B cell (primary cell): ENCODE measurements around the gene SLC6A1. TPM values are rescaled to one million over a fixed set of nuclear protein-coding genes. Genes with fewer than 3 reads are reported as not detected.

ENCODE experiments used
- ATAC-seq: fragments of 200-7000 bp; cut with Tn5 transposase; one replicate; pipeline ENCODE4 v1.10.0; 2021; ENCODE audit warnings: low read depth, mild to moderate bottlenecking, moderate number of reproducible peaks, moderate library complexity
- CTCF ChIA-PET: fragments of 350-600 bp; sonication (Branson Sonifier 250); formaldehyde crosslinking; loops from one replicate; lab custom pipeline; 2021; ENCODE audit warnings: antibody characterized with exemption, inconsistent platforms; lab: Charles Lee
- POLR2A ChIA-PET: fragments of 350-600 bp; sonication (Branson Sonifier 250); formaldehyde crosslinking; loops from one replicate; lab custom pipeline; 2021; ENCODE audit warnings: antibody characterized with exemption; lab: Charles Lee
- DNase-seq: peaks from one replicate; pipeline ENCODE4 v3.0.0; 2013
- H2AFZ ChIP-seq: 2 replicates; pipeline ENCODE4 v1.6.1; 2012; ENCODE audit warnings: mild to moderate bottlenecking, low read depth, low read length; ENCODE audit not compliant: insufficient read depth, poor library complexity, severe bottlenecking
- H3K27ac ChIP-seq, 2 donors: 1 replicate in 1 of 2; 2 replicates in 1 of 2; pipeline ENCODE4 v1.5.1; 2012 to 2013; ENCODE audit warnings: low read length in 2 of 2, mild to moderate bottlenecking in 2 of 2, moderate library complexity in 1 of 2
- H3K27me3 ChIP-seq, 4 experiments: fragments of 200-600 bp in 1 of 4; sonication (generic) in 1 of 4; replicated peaks in 1 of 4; 1 replicate in 2 of 4; 2 replicates in 2 of 4; pipeline versions ENCODE4 v1.6.1 to v1.7.0; 2013 to 2016; ENCODE audit warnings: low read length in 3 of 4, mild to moderate bottlenecking in 2 of 4, mixed read lengths in 1 of 4, moderate library complexity in 1 of 4; ENCODE audit not compliant: insufficient read depth in 4 of 4, control insufficient read depth in 3 of 4; ENCODE audit errors: control extremely low read depth in 1 of 4
- H3K36me3 ChIP-seq, 2 experiments: replicated peaks in 1 of 2; 1 replicate in 1 of 2; 2 replicates in 1 of 2; pipeline versions ENCODE4 v1.6.1 to v1.7.1; 2013; ENCODE audit warnings: low read length in 1 of 2; ENCODE audit not compliant: insufficient read depth in 2 of 2, control insufficient read depth in 1 of 2; ENCODE audit errors: control extremely low read depth in 1 of 2, extremely low read depth in 1 of 2
- H3K4me1 ChIP-seq, 2 donors: fragments of 200-600 bp in 1 of 2; sonication (generic) in 1 of 2; 1 replicate in 1 of 2; 2 replicates in 1 of 2; pipeline versions ENCODE4 v1.5.1 to v1.6.1; 2013 to 2017; ENCODE audit warnings: low read length in 2 of 2; ENCODE audit not compliant: control insufficient read depth in 2 of 2, insufficient read depth in 2 of 2
- H3K4me2 ChIP-seq: replicated peaks from 2 replicates; pipeline ENCODE3; 2012; ENCODE audit warnings: mild to moderate bottlenecking, low read depth, low read length; ENCODE audit not compliant: poor library complexity, severe bottlenecking
- H3K4me3 ChIP-seq, 5 experiments: fragments of 200-600 bp in 1 of 5; sonication (generic) in 1 of 5; 1 replicate in 3 of 5; 2 replicates in 2 of 5; pipeline versions ENCODE4 v1.5.1 to v1.7.0; 2011 to 2016; ENCODE audit warnings: low read length in 4 of 5, mild to moderate bottlenecking in 4 of 5, low read depth in 2 of 5, control low read depth in 1 of 5, moderate library complexity in 1 of 5; ENCODE audit not compliant: insufficient read depth in 1 of 5; ENCODE audit errors: control extremely low read depth in 1 of 5, extremely low read depth in 1 of 5
- H3K79me2 ChIP-seq: fragments of 200-600 bp; sonication (generic); one replicate; pipeline ENCODE4 v1.6.0; 2016; ENCODE audit warnings: low read length; ENCODE audit not compliant: control insufficient read depth, insufficient read depth
- H3K9ac ChIP-seq: fragments of 200-600 bp; sonication (generic); 2 replicates; pipeline ENCODE4 v1.6.1; 2017; ENCODE audit warnings: mild to moderate bottlenecking, low read length, moderate library complexity
- H3K9me3 ChIP-seq, 3 donors: one replicate each; pipeline versions ENCODE4 v1.6.1 to v1.7.1; 2013; ENCODE audit warnings: low read length in 2 of 3; ENCODE audit not compliant: control insufficient read depth in 2 of 3, insufficient read depth in 1 of 3; ENCODE audit errors: control extremely low read depth in 1 of 3
- H4K20me1 ChIP-seq: 2 replicates; pipeline ENCODE4 v1.6.0; 2012; ENCODE audit warnings: mild to moderate bottlenecking, low read length; ENCODE audit not compliant: insufficient read depth, control insufficient read depth, poor library complexity, severe bottlenecking
- H3K27ac Mint-ChIP-seq: one replicate; pipeline ENCODE4 v1.8.0; 2021; ENCODE audit warnings: mixed read lengths
- H3K27me3 Mint-ChIP-seq: one replicate; pipeline ENCODE4 v1.8.0; 2021; ENCODE audit warnings: mixed read lengths
- H3K4me1 Mint-ChIP-seq: one replicate; pipeline ENCODE4 v1.8.0; 2021; ENCODE audit warnings: mixed read lengths
- H3K4me3 Mint-ChIP-seq: one replicate; pipeline ENCODE4 v1.8.0; 2021; ENCODE audit warnings: mixed read lengths
- H3K9me3 Mint-ChIP-seq: one replicate; pipeline ENCODE4 v1.8.0; 2022; ENCODE audit warnings: mixed read lengths; ENCODE audit not compliant: insufficient read depth
- EZH2 ChIP-seq: IDR thresholded peaks from 2 replicates; pipeline ENCODE4 v1.6.1; 2012; ENCODE audit warnings: borderline replicate concordance, low read depth, mild to moderate bottlenecking, moderate library complexity, low read length; ENCODE audit not compliant: insufficient read depth, poor library complexity, severe bottlenecking
- WGBS: methylation state at CpG from one replicate; pipeline ENCODE4 v1.1.5; 2013; ENCODE audit warnings: missing lambda C conversion rate; ENCODE audit not compliant: insufficient coverage; 5-methylcytosine and 5-hydroxymethylcytosine counted together
- intact Hi-C: fragments of 100-400 bp; cut with micrococcal nuclease; formaldehyde crosslinking; loops from one replicate; pipeline ENCODE4 v1.10.0; 2022
- polyA plus RNA-seq: library from polyadenylated mRNA; depleted of rRNA; stranded (reverse); fragments of >200 nt; gene quantifications from 2 replicates; pipeline ENCODE4 v1.2.3, GENCODE V29; 2012
- total RNA-seq, 2 donors: library from RNA; stranded (reverse); fragments of 120-200 nt in 1 of 2; gene quantifications; 1 replicate in 1 of 2; 2 replicates in 1 of 2; pipeline versions ENCODE4 v1.2.3 to v1.2.4, GENCODE V29; 2013 to 2022
- TF ChIP-seq, protein P1 (sequence below): fragments of 200-600 bp; IDR thresholded peaks from one replicate; pipeline ENCODE4 v1.8.0; 2022; ENCODE audit warnings: antibody characterized with exemption, mild to moderate bottlenecking

Gene SLC6A1
- total and polyA plus RNA-seq, 2 donors (not counting 1 experiment from before 2014, with no cell fraction given): not detected

DNA sequence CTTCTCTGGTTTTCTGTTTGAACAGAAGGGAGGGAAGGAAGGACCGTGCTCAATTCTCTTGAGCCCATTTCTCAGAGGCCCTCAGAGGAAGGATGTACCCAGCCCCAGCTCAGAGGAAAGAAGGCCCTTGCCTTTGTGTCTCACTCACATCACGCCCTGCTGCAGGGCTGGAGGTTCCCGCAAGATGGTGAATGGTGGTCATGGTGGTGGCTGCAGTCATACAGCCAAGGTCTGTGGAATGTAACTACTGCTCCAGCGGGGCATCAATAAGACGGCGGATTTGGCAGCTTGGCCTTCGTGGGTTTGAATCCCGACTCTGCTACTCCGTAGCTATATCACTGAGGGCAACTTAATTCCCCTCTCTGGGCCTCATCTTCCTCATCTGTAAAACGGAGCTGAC, 62.9 kb downstream of the SLC6A1 start:
- H3K27me3 Mint-ChIP-seq: peaks cover 53% of the 10 kb centered on the region
- no peak for ATAC-seq

DNA sequence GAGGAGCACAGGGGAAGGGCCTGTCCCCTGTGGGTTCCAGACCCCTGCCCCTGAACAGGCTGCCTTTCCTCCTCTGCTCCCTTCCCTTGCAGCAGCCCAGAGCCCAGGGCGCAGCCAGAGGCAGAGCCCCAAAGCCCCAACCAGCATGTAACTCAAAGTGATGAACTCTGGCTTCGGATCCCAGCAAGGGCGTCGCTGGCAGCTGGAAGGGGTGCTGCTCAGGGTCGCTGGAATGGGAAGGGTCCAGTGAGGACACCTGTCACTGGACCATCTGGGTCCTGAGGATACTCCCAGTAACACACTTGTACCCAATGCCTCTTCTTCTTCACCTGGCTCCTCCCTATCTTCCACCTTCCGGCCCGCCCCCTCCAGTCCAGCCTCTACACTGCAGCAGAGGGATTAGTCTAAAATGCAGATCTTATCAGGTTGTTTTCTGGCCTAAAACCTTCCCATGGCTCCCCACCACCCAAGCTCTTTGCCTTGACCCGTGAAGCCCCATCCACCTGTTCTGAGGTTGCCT, 64.0 kb downstream of the SLC6A1 start:
- peaks cover 0 to 6% of the 10 kb centered on the region in 2 donors for H3K4me1 ChIP-seq
- DNase-seq: no peak
- no peak overlapping the region for H2AFZ ChIP-seq
- H3K4me2 ChIP-seq: no peak overlapping the region
- H3K9me3 Mint-ChIP-seq: no peaks in the 10 kb centered on the region
- peaks cover 0 to 9% (median 0%) of the 10 kb centered on the region in 3 donors for H3K9me3 ChIP-seq
- no peaks in the 10 kb centered on the region for H4K20me1 ChIP-seq
- peaks cover 49% of the 10 kb centered on the region for H3K27me3 Mint-ChIP-seq
- H3K79me2 ChIP-seq: no peaks in the 10 kb centered on the region
- intact Hi-C loops: no loop called here
- CTCF ChIA-PET: no interaction called here
- no peak for TF ChIP-seq EZH2
- TF ChIP-seq, protein P1, sequence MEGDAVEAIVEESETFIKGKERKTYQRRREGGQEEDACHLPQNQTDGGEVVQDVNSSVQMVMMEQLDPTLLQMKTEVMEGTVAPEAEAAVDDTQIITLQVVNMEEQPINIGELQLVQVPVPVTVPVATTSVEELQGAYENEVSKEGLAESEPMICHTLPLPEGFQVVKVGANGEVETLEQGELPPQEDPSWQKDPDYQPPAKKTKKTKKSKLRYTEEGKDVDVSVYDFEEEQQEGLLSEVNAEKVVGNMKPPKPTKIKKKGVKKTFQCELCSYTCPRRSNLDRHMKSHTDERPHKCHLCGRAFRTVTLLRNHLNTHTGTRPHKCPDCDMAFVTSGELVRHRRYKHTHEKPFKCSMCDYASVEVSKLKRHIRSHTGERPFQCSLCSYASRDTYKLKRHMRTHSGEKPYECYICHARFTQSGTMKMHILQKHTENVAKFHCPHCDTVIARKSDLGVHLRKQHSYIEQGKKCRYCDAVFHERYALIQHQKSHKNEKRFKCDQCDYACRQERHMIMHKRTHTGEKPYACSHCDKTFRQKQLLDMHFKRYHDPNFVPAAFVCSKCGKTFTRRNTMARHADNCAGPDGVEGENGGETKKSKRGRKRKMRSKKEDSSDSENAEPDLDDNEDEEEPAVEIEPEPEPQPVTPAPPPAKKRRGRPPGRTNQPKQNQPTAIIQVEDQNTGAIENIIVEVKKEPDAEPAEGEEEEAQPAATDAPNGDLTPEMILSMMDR: no peak
- no peak overlapping the region for H3K4me3 Mint-ChIP-seq
- 79% methylated on average over 6 of the region's 8 CpGs for WGBS
- ATAC-seq: no peak
- POLR2A ChIA-PET: no interaction called here
- H3K4me3 ChIP-seq: no peak overlapping the region
- H3K9ac ChIP-seq: no peak overlapping the region
- no peak overlapping the region for H3K27ac Mint-ChIP-seq
- H3K27ac ChIP-seq: no peak overlapping the region
- H3K27me3 ChIP-seq: peaks cover 0 to 21% (median 9%) of the 10 kb centered on the region in 4 experiments
- H3K36me3 ChIP-seq: no peaks in the 10 kb centered on the region
- H3K4me1 Mint-ChIP-seq: peaks cover 4% of the 10 kb centered on the region

More for the DNA sequence above, 62.9 kb downstream of the SLC6A1 start:
- Histone ChIP-seq H3K4me2 (no peak overlapping the region), H3K27me3 (peaks cover 0 to 20% (median 7%) of the 10 kb centered on the region in 4 experiments), H3K36me3 (no peaks in the 10 kb centered on the region), H3K4me3 (no peak overlapping the region), H3K9ac (no peak overlapping the region), H3K79me2 (no peaks in the 10 kb centered on the region), H3K27ac (no peak overlapping the region), H3K9me3 (no peaks in the 10 kb centered on the region), H3K4me1 (peaks cover 0 to under 1% of the 10 kb centered on the region in 2 donors), H2AFZ (no peak overlapping the region), H4K20me1 (no peaks in the 10 kb centered on the region)
- no peak overlapping the region for H3K27ac Mint-ChIP-seq
- TF ChIP-seq, protein P1: no peak
- TF ChIP-seq EZH2: no peak
- peaks cover 7% of the 10 kb centered on the region for H3K4me1 Mint-ChIP-seq
- H3K9me3 Mint-ChIP-seq: no peaks in the 10 kb centered on the region
- no peak overlapping the region for H3K4me3 Mint-ChIP-seq
- intact Hi-C loops: no loop called here
- CTCF ChIA-PET: interaction anchor here (0.9 kb wide), 1 partner anchor 279 kb away, joined by 3 read pairs; no protein-coding TSS in a partner anchor
- DNase-seq: no peak
- POLR2A ChIA-PET: no interaction called here
- 87% methylated on average over 8 of the region's 10 CpGs for WGBS
